Measurements from ENCODE around the gene ATOH8.
"Not testable (repeated sequence)": the region's sequence is repeated elsewhere in the genome, so short reads cannot be mapped to it uniquely, and the experiment has no call there.

Gene ATOH8

GRCh38 chr2:85813211-85813981 is 59.6 kb downstream of the ATOH8 start:
- DNase-seq (ENCODE audit: low read depth, low spot score) = no peak
- H3K27ac ChIP-seq = no peak overlapping the region

GRCh38 chr2:85813982-85814801 is 60.4 kb downstream of the ATOH8 start:
- H3K27ac ChIP-seq = no peak overlapping the region
- DNase-seq (ENCODE audit: low read depth, low spot score) = peak; percentile 26

- DNase-seq (ENCODE audit: low read depth, low spot score) = no peak
- H3K27ac ChIP-seq = no peak overlapping the region
Measured at GRCh38 chr2:85814802-85815550, 61.2 kb downstream of the ATOH8 start.

GRCh38 chr2:85819811-85820510 is 66.2 kb downstream of the ATOH8 start:
- DNase-seq (ENCODE audit: low read depth, low spot score) = no peak
- no peak overlapping the region for H3K27ac ChIP-seq

- DNase-seq (ENCODE audit: low read depth, low spot score) = no peak
- no peak overlapping the region for H3K27ac ChIP-seq
Measured at GRCh38 chr2:85822766-85823165, 69.0 kb downstream of the ATOH8 start.

- no peak overlapping the region for H3K27ac ChIP-seq
- DNase-seq (ENCODE audit: low read depth, low spot score) = no peak
Measured at GRCh38 chr2:85823951-85824350, 70.2 kb downstream of the ATOH8 start.

- no peak overlapping the region for H3K27ac ChIP-seq
- DNase-seq (ENCODE audit: low read depth, low spot score) = no peak
Measured at GRCh38 chr2:85826990-85827878, 73.4 kb downstream of the ATOH8 start.

- no peak overlapping the region for H3K27ac ChIP-seq
Measured at GRCh38 chr2:85827879-85828569, 74.2 kb downstream of the ATOH8 start.

GRCh38 chr2:85828725-85829124 is 74.9 kb downstream of the ATOH8 start:
- no peak for DNase-seq (ENCODE audit: low read depth, low spot score)
- H3K27ac ChIP-seq = no peak overlapping the region

More at GRCh38 chr2:85827879-85828569, 74.2 kb downstream of the ATOH8 start:
- no peak for DNase-seq (ENCODE audit: low read depth, low spot score)

GRCh38 chr2:85829394-85829793 is 75.6 kb downstream of the ATOH8 start:
- H3K27ac ChIP-seq = not testable (repeated sequence)

GRCh38 chr2:85830645-85831044 is 76.9 kb downstream of the ATOH8 start:
- no peak overlapping the region for H3K27ac ChIP-seq
- DNase-seq (ENCODE audit: low read depth, low spot score) = no peak

More at GRCh38 chr2:85829394-85829793, 75.6 kb downstream of the ATOH8 start:
- DNase-seq (ENCODE audit: low read depth, low spot score) = not testable (repeated sequence)

- H3K27ac ChIP-seq = no peak overlapping the region
- DNase-seq (ENCODE audit: low read depth, low spot score) = no peak
Measured at GRCh38 chr2:85831735-85832134, 77.9 kb downstream of the ATOH8 start.

- DNase-seq (ENCODE audit: low read depth, low spot score) = no peak
- H3K27ac ChIP-seq = no peak overlapping the region
Measured at GRCh38 chr2:85834466-85834865, 80.7 kb downstream of the ATOH8 start.

All from epithelial cell of prostate (primary cell).